A549 treated with Mapracorat at 1 μM for 4 hours (cell line): Measurements from ENCODE around the gene GABRA6. TPM values are rescaled to one million over a fixed set of nuclear protein-coding genes. Genes with fewer than 3 reads are reported as not detected.

ENCODE experiments used
- total RNA-seq: library from RNA; stranded (reverse); fragments of 200-300 nt; extraction: Qiagen RNA extraction; gene quantifications from 5 replicates; pipeline ENCODE4 v1.2.3, GENCODE V29; 2022

Gene GABRA6
- total RNA-seq = not detected in 5 replicates

GRCh38 chr5:161685461-161685860 is at the start of gene GABRA6:
Gene GABRA6, plus strand, starts transcription at chr5:161685721. Its CDS starts 269 bp downstream, at chr5:161685990.

Other genes with a start within 250 kb of the GABRA6 start
- not detected in 5 replicates for gene GABRB2, start 139.0 kb upstream of the GABRA6 start, total RNA-seq
- not detected in 5 replicates for gene GABRA1, start 162.4 kb downstream of the GABRA6 start, total RNA-seq